Esophagus (tissue), 2 donors: ENCODE results near the gene STK40. TPM values are rescaled to one million over a fixed set of nuclear protein-coding genes. Genes with fewer than 3 reads are reported as not detected.

Source experiments
- H3K27ac ChIP-seq, 2 donors: one replicate each; pipeline ENCODE4 v1.5.1; 2013; ENCODE audit warnings: low read depth in 2 of 2, mild to moderate bottlenecking in 2 of 2, inconsistent platforms in 1 of 2, low read length in 1 of 2, moderate library complexity in 1 of 2
- H3K27me3 ChIP-seq, 2 donors: one replicate each; pipeline ENCODE4 v1.6.1; 2013; ENCODE audit warnings: low read length in 2 of 2, control low read depth in 1 of 2, mild to moderate bottlenecking in 1 of 2; ENCODE audit not compliant: insufficient read depth in 2 of 2, control insufficient read depth in 1 of 2
- H3K36me3 ChIP-seq, 2 donors: one replicate each; pipeline ENCODE4 v1.6.1; 2013; ENCODE audit warnings: low read length in 1 of 2; ENCODE audit not compliant: control insufficient read depth in 2 of 2, insufficient read depth in 2 of 2
- H3K4me1 ChIP-seq, 2 donors: one replicate each; pipeline ENCODE4 v1.6.1; 2013; ENCODE audit warnings: low read length in 1 of 2; ENCODE audit not compliant: control insufficient read depth in 2 of 2, insufficient read depth in 2 of 2
- H3K4me3 ChIP-seq, 2 donors: one replicate each; pipeline ENCODE4 v1.5.1; 2013; ENCODE audit warnings: low read length in 2 of 2, mild to moderate bottlenecking in 2 of 2, low read depth in 1 of 2, moderate library complexity in 1 of 2
- H3K9me3 ChIP-seq, 2 donors: one replicate each; pipeline ENCODE4 v1.6.1; 2013; ENCODE audit warnings: mild to moderate bottlenecking in 2 of 2, low read depth in 1 of 2, low read length in 1 of 2, moderate library complexity in 1 of 2; ENCODE audit not compliant: control insufficient read depth in 2 of 2, insufficient read depth in 1 of 2
- WGBS, 2 donors: extraction: QIAGEN DNeasy Blood & Tissue Kit; methylation state at CpG; one replicate each; pipeline ENCODE4 v1.1.7; 2013; 5-methylcytosine and 5-hydroxymethylcytosine counted together
- polyA plus RNA-seq, 2 donors: library from polyadenylated mRNA; stranded (reverse); fragments of 200-250 nt; gene quantifications; one replicate each; pipeline ENCODE4 v1.2.3, GENCODE V29; 2013
- donor health status: healthy with polysubstance abuse.
- donor health status: Bipolar disorder and iron deficiency.

Gene STK40
- polyA plus RNA-seq, 2 donors = 33.9 to 34.5 TPM

DNA sequence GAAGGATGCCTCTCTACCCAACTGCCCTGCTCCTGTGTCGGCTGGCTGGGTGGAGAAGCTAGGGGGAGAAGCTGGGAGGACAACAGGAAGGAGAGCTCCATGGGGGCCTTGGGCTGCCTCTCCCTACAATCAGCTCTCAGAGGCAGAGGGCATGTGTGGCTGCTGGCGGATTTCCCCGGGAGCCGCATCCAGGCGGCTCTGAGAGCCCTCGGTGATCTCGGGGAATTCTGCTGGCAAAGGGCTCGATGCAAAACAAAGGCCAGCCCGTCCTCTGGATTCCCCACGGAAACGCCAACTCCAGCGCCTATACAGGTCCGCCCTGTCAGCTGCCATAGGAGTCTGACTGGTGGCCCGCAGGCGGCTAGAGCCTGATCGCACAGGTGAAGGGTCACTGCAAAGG lies 35.9 kb downstream of the STK40 start:
- 54 to 75% methylated on average over 16 of the region's 16 CpGs for WGBS, 2 donors
- Histone ChIP-seq H3K9me3 (no peaks in the 10 kb centered on the region), H3K27me3 (no peaks in the 10 kb centered on the region), H3K4me3 (no peak overlapping the region), H3K4me1 (peaks cover 5 to 31% of the 10 kb centered on the region in 2 donors), H3K36me3 (peaks cover 15 to 58% of the 10 kb centered on the region in 2 donors), H3K27ac (peak overlapping the region; percentile 85 to 89)

DNA sequence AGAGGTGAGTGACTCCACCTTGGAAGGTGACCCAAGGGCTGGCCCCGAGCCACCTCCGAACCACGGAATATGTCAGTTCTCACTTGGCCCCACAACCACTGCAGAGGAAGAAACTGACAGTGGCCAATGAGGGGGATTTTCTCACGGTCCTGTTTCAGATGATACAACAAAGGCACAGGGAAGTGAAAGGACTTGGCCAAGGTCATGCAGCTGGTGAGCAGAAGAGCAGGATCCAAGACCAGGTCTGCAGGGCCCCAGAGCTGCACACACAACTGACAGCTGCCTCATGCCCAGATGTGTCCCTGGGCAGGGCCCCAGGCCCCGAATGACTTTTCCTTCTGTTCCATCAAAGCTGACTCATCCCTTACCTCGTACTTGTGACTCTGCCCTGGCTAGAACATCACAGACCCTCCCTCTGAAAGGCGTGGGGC lies 36.5 kb downstream of the STK40 start:
- peaks cover 10 to 58% of the 10 kb centered on the region in 2 donors for H3K36me3 ChIP-seq
- no peak overlapping the region for H3K4me3 ChIP-seq
- H3K4me1 ChIP-seq = peaks cover 5 to 31% of the 10 kb centered on the region in 2 donors
- no peaks in the 10 kb centered on the region for H3K9me3 ChIP-seq
- 54 to 59% methylated on average over 7 of the region's 7 CpGs for WGBS, 2 donors
- peak overlapping the region; percentile 85 to 89 for H3K27ac ChIP-seq
- H3K27me3 ChIP-seq = no peaks in the 10 kb centered on the region

DNA sequence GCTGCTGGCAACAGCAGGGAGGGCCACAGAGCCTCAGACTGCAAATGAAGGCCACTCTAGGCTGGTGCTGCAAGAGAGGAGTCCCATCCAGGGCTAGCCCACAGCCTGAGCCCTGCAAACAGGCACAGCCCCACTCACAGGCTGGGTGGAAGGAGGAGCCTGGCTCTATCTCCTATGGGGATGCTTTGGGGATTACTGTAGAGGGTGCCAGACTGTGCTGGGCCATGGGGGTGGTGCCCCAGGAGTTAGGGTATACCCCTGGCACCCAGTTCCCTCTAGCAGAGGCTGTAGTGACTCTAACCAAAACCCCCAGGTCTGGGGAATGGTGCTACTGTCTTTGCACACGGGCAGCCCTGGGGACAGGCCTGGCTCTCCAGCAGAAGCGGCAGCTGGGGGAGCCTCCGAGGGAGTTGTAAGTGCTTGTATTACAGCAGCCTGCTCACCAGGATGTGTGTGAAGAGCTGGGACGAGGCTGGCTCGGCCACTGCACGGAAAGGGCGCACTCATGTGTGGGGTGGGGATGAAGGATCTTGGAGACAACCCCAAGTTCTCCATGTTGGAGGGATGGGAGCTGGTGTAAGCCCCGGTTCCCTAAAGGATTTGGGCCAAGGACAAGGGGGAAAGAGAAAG lies 38.9 kb downstream of the STK40 start:
- Histone ChIP-seq H3K27me3 (no peaks in the 10 kb centered on the region), H3K9me3 (no peaks in the 10 kb centered on the region), H3K27ac (no peak overlapping the region), H3K4me3 (no peak overlapping the region), H3K4me1 (peaks cover 7 to 26% of the 10 kb centered on the region in 2 donors), H3K36me3 (peaks cover 7 to 56% of the 10 kb centered on the region in 2 donors)
- WGBS, 2 donors = 88 to 93% methylated on average over 8 of the region's 8 CpGs

DNA sequence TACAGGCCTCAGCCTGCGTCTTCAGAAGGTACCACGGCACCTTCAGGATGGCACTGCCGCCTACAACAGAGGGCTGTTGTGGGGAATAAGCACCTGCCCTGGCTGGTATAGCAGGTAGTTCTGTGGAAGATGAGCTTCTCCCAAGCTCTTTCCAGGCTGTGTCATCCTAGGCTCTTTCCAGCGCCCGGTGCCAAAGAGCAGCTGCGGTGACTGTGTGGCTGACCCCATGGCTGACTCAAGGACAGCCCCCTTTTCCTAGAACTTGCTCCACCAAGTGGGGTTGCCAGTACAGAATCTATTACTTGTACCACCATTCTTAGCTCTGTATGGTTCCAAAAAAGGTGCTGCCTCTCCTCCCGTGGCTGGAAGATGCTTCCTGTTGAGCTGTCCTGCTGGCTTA lies 40.4 kb downstream of the STK40 start:
- H3K9me3 ChIP-seq = no peaks in the 10 kb centered on the region
- H3K27ac ChIP-seq = no peak overlapping the region
- H3K4me3 ChIP-seq = no peak overlapping the region
- peaks cover 9 to 67% of the 10 kb centered on the region in 2 donors for H3K36me3 ChIP-seq
- H3K4me1 ChIP-seq = peaks cover 5 to 13% of the 10 kb centered on the region in 2 donors
- 84 to 88% methylated on average over 7 of the region's 7 CpGs for whole genome bisulfite sequencing, 2 donors
- no peaks in the 10 kb centered on the region for H3K27me3 ChIP-seq

DNA sequence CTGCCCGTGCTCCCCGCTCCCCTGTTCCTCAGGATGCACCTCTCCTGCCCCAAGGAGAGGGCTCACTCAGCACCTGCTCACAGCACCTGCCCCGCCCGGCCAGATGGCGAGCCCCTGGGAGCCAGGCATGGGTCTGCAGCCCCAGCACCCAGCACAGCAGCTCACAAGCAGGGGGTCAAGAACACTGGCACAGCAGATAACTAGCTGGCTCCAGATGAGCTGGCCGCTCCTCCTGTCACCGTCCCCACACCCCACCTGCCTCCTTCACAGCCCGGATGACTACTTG lies 41.4 kb downstream of the STK40 start:
- H3K9me3 ChIP-seq = no peaks in the 10 kb centered on the region
- H3K4me1 ChIP-seq = peaks cover 3 to 4% of the 10 kb centered on the region in 2 donors
- H3K27ac ChIP-seq = no peak overlapping the region
- no peak overlapping the region for H3K4me3 ChIP-seq
- H3K27me3 ChIP-seq = no peaks in the 10 kb centered on the region
- WGBS, 2 donors = 82 to 95% methylated on average over 8 of the region's 8 CpGs
- H3K36me3 ChIP-seq = peaks cover 9 to 71% of the 10 kb centered on the region in 2 donors

DNA sequence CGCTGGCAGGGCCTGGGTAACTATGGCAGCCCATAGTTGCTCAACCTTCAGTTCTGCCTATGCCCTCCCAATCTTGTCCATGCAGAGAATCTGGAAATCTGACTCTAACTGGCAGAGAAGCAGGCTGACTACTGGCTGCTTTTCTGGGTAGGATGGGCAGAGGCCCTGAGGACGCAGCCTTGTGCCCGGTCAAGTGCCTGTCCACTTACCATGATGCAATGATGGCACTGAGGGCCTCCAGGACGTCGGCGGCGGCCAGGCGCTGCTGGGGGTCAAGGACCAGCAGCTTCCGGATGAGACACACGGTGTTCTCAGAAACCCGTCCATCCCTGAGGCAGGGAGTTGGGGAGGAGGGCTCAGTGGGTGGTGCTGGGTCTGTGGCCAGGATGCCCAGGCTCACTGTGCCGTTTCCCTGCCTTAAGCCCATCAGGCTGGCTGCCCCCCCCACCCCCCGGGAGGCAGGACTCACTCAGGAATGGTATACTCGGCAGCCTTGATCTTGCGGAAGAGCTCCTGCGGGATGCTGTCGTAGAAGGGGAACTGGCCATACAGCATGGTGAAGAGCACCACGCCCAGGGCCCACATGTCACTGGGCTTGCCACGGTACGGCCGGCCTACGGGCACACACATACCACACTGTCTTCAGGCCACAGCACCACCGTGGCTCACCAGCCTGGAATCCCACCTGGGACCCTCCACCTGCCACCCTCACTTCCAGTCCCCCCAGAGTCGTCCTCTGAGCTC lies 41.9 kb downstream of the STK40 start:
- peaks cover 9 to 74% of the 10 kb centered on the region in 2 donors for H3K36me3 ChIP-seq
- H3K27me3 ChIP-seq = no peaks in the 10 kb centered on the region
- H3K4me3 ChIP-seq = no peak overlapping the region
- no peaks in the 10 kb centered on the region for H3K9me3 ChIP-seq
- 91 to 92% methylated on average over 24 of the region's 24 CpGs for WGBS, 2 donors
- no peak overlapping the region for H3K27ac ChIP-seq
- peaks cover 3 to 4% of the 10 kb centered on the region in 2 donors for H3K4me1 ChIP-seq

DNA sequence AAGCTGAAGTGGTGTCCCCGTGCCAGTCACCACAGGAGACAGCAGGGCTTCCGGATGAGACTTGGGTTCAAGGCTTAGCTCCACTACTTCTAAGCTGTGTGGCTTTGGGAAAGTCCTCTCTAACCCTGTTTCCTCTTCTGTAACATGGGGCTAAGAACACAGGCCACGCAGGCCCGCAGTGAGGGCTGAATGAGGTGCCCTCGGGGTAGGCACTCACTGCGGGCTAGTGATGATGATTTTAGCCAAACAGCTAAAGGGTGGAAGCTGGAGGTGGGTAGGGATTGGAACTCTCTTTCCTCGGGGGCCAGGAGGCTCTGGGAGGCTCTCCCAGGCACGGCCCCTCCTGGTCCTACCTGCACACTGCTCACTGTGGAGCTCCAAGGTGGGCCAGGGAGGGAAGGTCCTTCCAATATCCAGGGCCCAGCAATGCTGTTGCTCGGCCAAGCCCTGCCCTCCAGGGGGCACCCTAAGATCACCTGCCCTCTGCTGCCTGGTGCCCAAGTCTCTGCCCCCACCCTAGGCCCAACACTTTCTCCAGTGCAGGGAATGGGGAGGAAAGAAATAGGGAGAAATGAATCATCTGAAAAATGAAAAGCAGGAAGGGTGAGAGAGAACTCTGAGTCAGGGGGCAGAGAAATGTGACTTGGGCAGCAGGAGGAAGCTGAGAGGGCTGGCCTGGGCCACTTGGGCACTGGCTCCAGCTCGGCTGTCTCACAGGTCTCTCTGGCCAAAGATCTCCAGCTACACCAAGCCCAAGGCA lies 43.1 kb downstream of the STK40 start:
- H3K36me3 ChIP-seq = peaks cover 2 to 66% of the 10 kb centered on the region in 2 donors
- peaks cover 3 to 4% of the 10 kb centered on the region in 2 donors for H3K4me1 ChIP-seq
- 77 to 78% methylated on average over 10 of the region's 10 CpGs for WGBS, 2 donors
- H3K27ac ChIP-seq = peak overlapping the region; percentile 18 to 66
- H3K9me3 ChIP-seq = no peaks in the 10 kb centered on the region
- no peaks in the 10 kb centered on the region for H3K27me3 ChIP-seq
- no peak overlapping the region for H3K4me3 ChIP-seq

DNA sequence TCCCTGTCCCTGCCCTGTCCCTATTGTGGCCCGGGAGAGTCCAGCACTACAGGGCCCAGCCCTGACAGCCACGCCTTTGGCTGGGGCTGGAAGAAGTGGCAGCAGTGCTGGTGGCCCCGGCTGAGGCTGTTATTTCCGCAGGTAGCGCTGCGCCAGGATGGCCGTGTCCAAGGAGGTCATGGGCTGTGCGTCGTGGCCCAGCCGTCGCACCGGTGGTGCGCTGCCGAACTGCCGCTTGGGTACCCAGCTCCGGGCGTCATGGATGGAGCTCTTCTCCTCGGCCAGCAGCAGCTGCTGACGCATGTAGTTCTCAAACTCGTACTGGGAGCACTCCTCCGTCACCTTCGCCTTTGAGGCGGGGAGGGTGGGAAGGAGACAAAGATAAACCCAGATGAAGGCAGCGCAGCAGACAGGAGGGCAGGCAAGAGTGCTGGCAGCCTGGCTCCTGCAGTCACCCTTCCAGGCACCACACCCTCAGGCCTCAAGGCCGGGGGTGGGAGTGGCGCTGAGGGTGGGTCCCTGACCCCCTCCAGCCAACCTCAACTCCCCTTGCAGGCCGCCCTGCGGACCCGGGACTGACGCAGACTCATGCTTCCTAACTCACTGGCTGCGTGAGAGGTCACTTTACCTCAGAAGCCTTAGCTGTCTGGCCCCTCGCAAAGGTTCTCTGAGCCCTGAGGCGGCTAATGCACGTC lies 44.0 kb downstream of the STK40 start:
- H3K27ac ChIP-seq = no peak overlapping the region
- WGBS, 2 donors = 88 to 94% methylated on average over 33 to 34 of the region's 34 CpGs
- no peaks in the 10 kb centered on the region for H3K27me3 ChIP-seq
- no peak overlapping the region for H3K4me3 ChIP-seq
- H3K4me1 ChIP-seq = peaks cover 3 to 4% of the 10 kb centered on the region in 2 donors
- no peaks in the 10 kb centered on the region for H3K9me3 ChIP-seq
- H3K36me3 ChIP-seq = peaks cover 2 to 60% of the 10 kb centered on the region in 2 donors

DNA sequence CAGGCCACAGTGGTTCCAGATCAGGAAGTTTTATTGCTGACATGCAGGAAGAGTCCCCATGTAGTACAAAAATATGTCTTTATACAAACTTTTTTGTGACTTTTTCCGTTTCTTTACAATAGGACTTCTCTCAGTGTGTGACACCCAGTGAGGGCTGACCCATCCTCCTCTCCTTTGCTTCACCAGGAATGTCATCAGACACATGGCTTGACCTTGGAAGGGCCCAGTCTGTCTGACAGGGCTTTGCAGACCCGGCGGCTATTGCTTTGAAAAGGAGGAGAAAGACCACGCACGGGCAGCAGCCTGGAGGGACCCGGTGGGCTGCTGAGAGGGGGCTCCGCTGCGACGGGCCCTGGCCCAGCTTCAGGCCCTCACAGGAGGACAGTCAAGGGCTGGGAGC lies 46.1 kb downstream of the STK40 start:
- H3K4me3 ChIP-seq = no peak overlapping the region
- H3K27ac ChIP-seq = no peak overlapping the region
- H3K27me3 ChIP-seq = no peaks in the 10 kb centered on the region
- peaks cover 3 to 4% of the 10 kb centered on the region in 2 donors for H3K4me1 ChIP-seq
- H3K36me3 ChIP-seq = peaks cover 2 to 44% of the 10 kb centered on the region in 2 donors
- 88% methylated on average over 9 of the region's 9 CpGs for WGBS, 2 donors
- no peaks in the 10 kb centered on the region for H3K9me3 ChIP-seq
